AG04450 (cell line): ENCODE results near the gene KCNIP4. TPM values are rescaled to one million over a fixed set of nuclear protein-coding genes. Genes with fewer than 3 reads are reported as not detected.
"Not testable (repeated sequence)": the region's sequence is repeated elsewhere in the genome, so short reads cannot be mapped to it uniquely, and the experiment has no call there.

Experiments used
- CTCF ChIA-PET: fragments of 300-600, 350-600 bp; formaldehyde crosslinking; extraction: SDS; loops from one replicate; lab custom pipeline; 2022; ENCODE audit warnings: antibody characterized with exemption, inconsistent platforms; lab: Charles Lee
- POLR2A ChIA-PET: fragments of 350-600 bp; formaldehyde crosslinking; extraction: SDS; loops from one replicate; lab custom pipeline; 2021; ENCODE audit warnings: antibody characterized with exemption, inconsistent platforms; lab: Yijun Ruan, JAX
- DNase-seq: peaks from one replicate; pipeline ENCODE4 v3.0.0-alpha.2; 2011; ENCODE audit warnings: low read depth, low spot score
- H3K27ac ChIP-seq: one replicate; pipeline ENCODE4 v1.5.1; 2012; ENCODE audit warnings: low read depth, low read length, control low read depth
- H3K27me3 ChIP-seq: one replicate; pipeline ENCODE4 v1.6.0; 2012; ENCODE audit warnings: low read length; ENCODE audit not compliant: control insufficient read depth, insufficient read depth
- H3K4me3 ChIP-seq: 2 replicates; pipeline ENCODE4 v1.5.1; 2011; ENCODE audit warnings: mild to moderate bottlenecking, low read depth, low read length, control low read depth
- H3K9me3 ChIP-seq: 2 replicates; pipeline ENCODE4 v1.5.1; 2012; ENCODE audit warnings: low read length; ENCODE audit not compliant: control insufficient read depth, insufficient read depth
- CTCF ChIP-seq: IDR thresholded peaks from 2 replicates; pipeline ENCODE4 v1.5.1; 2011; ENCODE audit warnings: low read depth, low read length, control low read depth, inconsistent platforms
- polyA plus RNA-seq: library from polyadenylated mRNA; depleted of rRNA; stranded (reverse); fragments of >200 nt; gene quantifications from 2 replicates; pipeline ENCODE4 v1.2.3, GENCODE V29; 2011

The KCNIP4 gene
- polyA plus RNA-seq, 1 experiment, result not detected

- H3K4me3 ChIP-seq, result no peak overlapping the region
- no peak for TF ChIP-seq CTCF
- POLR2A ChIA-PET, result no interaction called here
- CTCF ChIA-PET, result interaction anchor here (0.7 to 1.0 kb wide), 3 partner anchors 20 to 951 kb away, joined by 3 read pairs; no protein-coding TSS in a partner anchor
- no peak overlapping the region for H3K27ac ChIP-seq
- no peaks in the 10 kb centered on the region for H3K9me3 ChIP-seq
- DNase-seq, result no peak
- peaks cover 2% of the 10 kb centered on the region for H3K27me3 ChIP-seq
Measured at GRCh38 chr4:20816287-20816686, 1132.3 kb downstream of the KCNIP4 start.

GRCh38 chr4:20813700-20814099, 1134.9 kb downstream of the KCNIP4 start:
- Histone ChIP-seq H3K4me3 (no peak overlapping the region), H3K27me3 (peaks cover 2% of the 10 kb centered on the region), H3K27ac (no peak overlapping the region), H3K9me3 (no peaks in the 10 kb centered on the region)
- DNase-seq, result no peak
- CTCF ChIA-PET, result no interaction called here
- POLR2A ChIA-PET, result no interaction called here
- TF ChIP-seq CTCF, result no peak

GRCh38 chr4:20809812-20810211, 1138.8 kb downstream of the KCNIP4 start:
- ChIA-PET CTCF (no interaction called here), POLR2A (no interaction called here)
- no peak overlapping the region for H3K27ac ChIP-seq

GRCh38 chr4:20805716-20806115, 1142.9 kb downstream of the KCNIP4 start:
- TF ChIP-seq CTCF, result no peak
- Histone ChIP-seq H3K4me3 (no peak overlapping the region), H3K27ac (no peak overlapping the region), H3K9me3 (peaks cover 3% of the 10 kb centered on the region; the same call in 1 of the 2 replicates), H3K27me3 (no peaks in the 10 kb centered on the region)
- no peak for DNase-seq
- ChIA-PET CTCF (no interaction called here), POLR2A (no interaction called here)

More at GRCh38 chr4:20809812-20810211, 1138.8 kb downstream of the KCNIP4 start:
- peaks cover 2% of the 10 kb centered on the region for H3K27me3 ChIP-seq
- no peak overlapping the region for H3K4me3 ChIP-seq
- no peak for DNase-seq
- TF ChIP-seq CTCF, result no peak
- no peaks in the 10 kb centered on the region for H3K9me3 ChIP-seq

GRCh38 chr4:20787940-20788665, 1160.5 kb downstream of the KCNIP4 start:
- Histone ChIP-seq H3K27ac (no peak overlapping the region), H3K27me3 (no peaks in the 10 kb centered on the region), H3K4me3 (no peak overlapping the region), H3K9me3 (no peaks in the 10 kb centered on the region)
- POLR2A ChIA-PET, result no interaction called here
- TF ChIP-seq CTCF, result no peak
- CTCF ChIA-PET, result interaction anchor here (1.0 kb wide), 1 partner anchor 15 kb away, joined by 3 read pairs; no protein-coding TSS in a partner anchor
- no peak for DNase-seq

- CTCF ChIA-PET, result interaction anchor here (1.6 kb wide), 1 partner anchor 10 kb away, joined by 16 read pairs; no protein-coding TSS in a partner anchor
- not testable (repeated sequence) for H3K27me3 ChIP-seq
Measured at GRCh38 chr4:20783134-20783533, 1165.4 kb downstream of the KCNIP4 start.

More at GRCh38 chr4:20783134-20783533, 1165.4 kb downstream of the KCNIP4 start:
- DNase-seq, H3K9me3 ChIP-seq, H3K4me3 ChIP-seq, POLR2A ChIA-PET, H3K27ac ChIP-seq: not testable (repeated sequence)
